GM19395 (cell line): Measurements from ENCODE around the gene EXOC4.
"Not testable (repeated sequence)": the region's sequence is repeated elsewhere in the genome, so short reads cannot be mapped to it uniquely, and the experiment has no call there.

Experiments used
- ATAC-seq: cut with Tn5 transposase; IDR thresholded peaks from one replicate; pipeline ENCODE4 v1.9.1; 2021; ENCODE audit warnings: mild to moderate bottlenecking, moderate library complexity; ENCODE audit not compliant: unreplicated experiment

EXOC4 gene

DNA sequence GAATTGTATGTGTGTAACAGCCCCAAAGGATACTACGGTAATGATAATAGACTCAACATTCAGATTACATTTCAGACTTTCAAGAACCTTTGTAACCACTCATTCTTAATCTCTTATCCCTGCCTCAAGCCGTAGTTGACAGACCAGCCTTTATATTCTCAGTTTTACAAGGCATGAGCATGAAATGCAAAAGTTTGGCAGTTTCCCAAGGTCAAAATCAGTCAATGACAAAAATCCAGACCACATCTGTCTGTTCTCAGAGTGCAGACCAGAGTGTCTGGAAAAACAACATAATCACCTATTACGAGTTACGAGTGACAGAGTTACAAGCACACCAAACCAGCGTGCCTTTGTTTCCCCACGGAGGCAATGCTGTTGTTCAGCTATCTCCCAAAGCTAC is 695.7 kb downstream of the EXOC4 start:
- no peak for ATAC-seq

GRCh38 chr7:133950855-133951254 is 698.0 kb downstream of the EXOC4 start:
- no peak for ATAC-seq

DNA sequence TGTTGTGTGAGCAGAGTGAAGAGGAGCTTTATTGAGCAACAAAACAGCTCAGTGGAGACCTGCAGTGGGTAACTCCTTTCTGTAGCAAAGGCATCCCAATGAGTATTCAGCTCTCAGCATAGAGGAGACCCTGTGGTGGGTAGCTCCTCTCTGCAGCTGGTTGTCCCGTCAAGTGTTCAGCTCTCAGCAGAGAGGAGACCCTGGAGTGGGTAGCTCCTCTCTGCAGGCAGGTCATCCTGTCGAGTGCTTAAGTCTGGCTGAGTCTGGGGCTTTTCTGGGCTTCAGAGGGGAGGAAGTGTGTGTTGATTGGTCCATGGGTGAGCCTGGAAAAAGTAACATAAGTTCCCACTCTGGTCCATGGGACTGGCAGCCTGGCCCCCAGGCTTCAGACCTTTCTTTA is 702.3 kb downstream of the EXOC4 start:
- ATAC-seq, result no peak

DNA sequence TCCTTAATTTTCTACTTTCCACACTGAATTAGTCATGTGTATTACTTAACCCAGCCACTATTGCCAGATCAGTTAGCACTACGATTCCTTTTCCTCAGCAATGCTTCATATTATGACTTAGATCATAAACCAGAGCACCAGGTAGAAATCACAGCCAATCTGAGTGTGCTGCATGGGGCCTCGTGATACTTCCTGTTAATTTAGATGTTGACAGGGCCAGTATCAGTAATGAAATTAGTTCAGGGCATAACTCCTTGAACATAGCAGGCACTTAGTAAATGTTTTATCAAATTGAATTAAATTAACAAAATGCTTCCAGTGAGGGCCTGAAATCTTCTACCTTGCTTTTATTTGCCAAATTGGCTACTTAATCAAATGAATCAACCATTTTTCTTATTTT is 705.0 kb downstream of the EXOC4 start:
- ATAC-seq, result no peak

DNA sequence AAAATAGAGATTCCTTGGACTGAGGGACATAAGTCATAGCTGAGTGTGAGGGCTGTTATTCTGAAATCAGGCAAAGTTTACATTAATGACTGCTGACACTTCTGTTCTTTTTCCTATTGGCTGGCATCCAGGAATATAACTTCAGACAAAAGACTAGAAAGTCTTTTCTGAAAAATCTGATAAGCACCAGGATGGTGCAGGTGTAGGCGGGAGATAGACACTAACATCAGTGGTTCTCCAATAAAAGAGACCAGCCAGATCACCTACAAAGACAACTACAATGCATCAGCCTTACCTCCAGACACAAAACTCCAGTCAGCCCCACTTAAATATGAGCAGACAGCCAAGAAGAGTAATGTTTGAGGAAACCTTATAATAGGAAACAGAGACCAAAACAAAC is 705.9 kb downstream of the EXOC4 start:
- ATAC-seq, result no peak

DNA sequence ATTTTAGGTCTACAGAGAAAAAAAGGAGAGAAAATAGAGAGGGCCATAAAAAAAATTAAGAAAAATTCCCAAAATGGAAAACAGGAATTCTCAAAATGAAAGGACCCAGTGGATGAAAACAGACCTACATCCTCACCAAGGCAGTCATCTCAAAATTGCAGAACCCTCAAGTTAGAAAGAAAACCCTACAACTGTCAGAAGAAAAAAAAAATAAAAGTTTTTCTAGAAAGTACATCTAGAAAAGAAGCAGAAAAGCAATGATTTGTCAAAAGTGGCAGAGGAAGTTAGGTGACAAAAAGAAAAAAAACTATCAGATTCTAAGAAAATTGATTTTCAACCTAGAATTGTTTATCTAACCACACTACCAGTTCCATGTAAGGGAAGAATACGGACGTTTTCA is 706.6 kb downstream of the EXOC4 start:
- no peak for ATAC-seq

GRCh38 chr7:133961724-133962123 is 708.8 kb downstream of the EXOC4 start:
- no peak for ATAC-seq

GRCh38 chr7:133962646-133963045 is 709.8 kb downstream of the EXOC4 start:
- ATAC-seq, result no peak

GRCh38 chr7:133963629-133964028 is 710.8 kb downstream of the EXOC4 start:
- no peak for ATAC-seq

DNA sequence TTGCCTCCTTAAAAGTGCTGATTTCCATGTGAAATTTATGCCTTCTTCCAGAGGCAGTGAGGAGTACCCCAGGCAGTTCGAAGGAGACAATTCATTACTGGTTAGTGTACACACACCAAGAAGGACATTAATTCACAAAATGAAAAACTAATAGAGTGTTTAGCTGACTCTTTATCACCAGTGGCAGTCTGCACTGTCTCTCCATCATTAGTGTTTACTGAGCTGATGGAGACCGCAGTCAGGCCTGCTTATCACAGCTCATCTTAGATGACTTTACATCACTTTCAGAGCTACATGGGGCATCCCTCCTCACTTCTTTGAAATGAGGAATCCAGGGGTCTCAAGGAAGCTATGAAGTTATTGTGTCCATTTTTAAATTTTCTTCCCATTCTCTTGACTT is 718.7 kb downstream of the EXOC4 start:
- ATAC-seq, result no peak

- ATAC-seq, result no peak
Measured at GRCh38 chr7:133973710-133974109, 720.8 kb downstream of the EXOC4 start.

GRCh38 chr7:133975130-133975529 is 722.3 kb downstream of the EXOC4 start:
- ATAC-seq, result no peak

DNA sequence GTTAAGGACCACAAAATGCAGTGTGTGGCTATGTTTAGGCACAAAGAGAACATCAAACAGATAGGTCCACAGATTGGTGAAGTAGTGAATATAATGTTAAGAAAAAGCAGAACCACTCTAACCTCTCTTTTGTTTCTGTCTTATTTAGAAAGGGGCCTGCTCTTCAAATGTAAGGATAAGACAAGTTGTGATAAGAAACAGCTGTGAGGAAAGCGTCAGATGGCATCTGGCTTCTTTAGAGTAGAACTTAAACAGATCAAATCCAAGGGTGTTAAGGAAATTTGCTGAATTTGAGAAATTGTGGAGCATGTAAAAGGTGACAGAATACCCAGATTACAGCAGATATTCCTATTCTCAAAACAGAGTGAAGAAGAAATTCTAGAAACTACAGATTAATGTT is 723.3 kb downstream of the EXOC4 start:
- ATAC-seq, result no peak

DNA sequence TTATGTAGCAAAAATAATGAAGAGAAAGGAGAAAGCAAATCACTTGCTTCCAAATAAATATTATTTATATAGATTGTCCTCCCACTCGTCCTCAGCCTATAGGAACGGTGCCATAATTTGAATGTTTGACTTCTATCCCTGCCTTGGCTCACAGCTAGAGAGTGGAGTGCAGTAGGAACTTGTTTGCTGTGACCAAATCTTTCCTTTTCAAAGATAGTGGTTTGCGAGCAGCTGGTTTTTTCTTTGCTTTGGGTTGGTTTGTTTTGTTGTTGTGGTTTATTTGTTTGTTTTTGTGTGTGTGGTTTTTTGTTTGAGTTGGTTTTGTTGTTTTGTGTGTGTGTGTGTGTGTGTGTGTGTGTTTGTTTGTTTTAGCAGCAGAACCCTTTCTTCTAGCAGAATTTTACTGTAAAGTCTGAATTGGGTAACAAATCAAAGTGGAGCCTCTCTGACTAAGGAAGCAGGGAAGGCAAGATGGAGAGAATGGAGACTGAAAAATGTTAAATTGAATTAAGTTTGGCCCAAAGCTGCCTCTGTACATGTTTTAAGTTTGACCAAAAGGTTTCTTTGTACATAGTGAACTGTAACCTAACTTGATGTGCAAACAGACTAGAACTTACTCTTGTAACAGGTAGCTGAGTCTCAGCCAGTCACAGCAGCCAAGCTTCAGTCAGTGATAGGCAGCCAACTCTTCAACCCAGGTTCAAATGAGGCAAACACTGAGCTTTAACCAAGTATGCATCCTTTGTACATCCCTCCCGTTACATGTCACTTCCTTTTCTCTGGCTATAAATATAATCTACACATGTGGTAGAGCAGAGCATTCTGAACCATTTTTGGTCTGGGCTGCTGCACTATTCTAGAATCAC is 724.8 kb downstream of the EXOC4 start:
- ATAC-seq, result no peak

GRCh38 chr7:133978502-133979295 is 725.8 kb downstream of the EXOC4 start:
- ATAC-seq, result no peak

DNA sequence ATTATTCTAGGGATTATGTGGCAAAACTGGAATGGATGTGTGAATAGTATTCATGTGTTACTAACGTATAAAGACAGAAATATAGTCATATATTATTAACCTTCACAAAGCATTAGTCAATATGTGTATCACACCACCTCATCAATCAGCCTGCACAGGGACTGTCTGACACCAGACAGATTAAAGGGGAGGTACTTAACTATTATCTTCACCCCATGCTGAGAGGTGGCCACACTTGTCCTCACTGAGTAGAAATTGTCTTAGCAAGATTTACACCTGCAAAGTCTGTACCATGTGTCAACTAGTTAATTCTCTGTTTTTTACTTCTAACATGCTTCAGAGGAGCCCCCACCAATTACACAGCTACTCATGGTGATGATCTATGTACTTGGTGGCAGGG is 727.9 kb downstream of the EXOC4 start:
- ATAC-seq, result no peak

DNA sequence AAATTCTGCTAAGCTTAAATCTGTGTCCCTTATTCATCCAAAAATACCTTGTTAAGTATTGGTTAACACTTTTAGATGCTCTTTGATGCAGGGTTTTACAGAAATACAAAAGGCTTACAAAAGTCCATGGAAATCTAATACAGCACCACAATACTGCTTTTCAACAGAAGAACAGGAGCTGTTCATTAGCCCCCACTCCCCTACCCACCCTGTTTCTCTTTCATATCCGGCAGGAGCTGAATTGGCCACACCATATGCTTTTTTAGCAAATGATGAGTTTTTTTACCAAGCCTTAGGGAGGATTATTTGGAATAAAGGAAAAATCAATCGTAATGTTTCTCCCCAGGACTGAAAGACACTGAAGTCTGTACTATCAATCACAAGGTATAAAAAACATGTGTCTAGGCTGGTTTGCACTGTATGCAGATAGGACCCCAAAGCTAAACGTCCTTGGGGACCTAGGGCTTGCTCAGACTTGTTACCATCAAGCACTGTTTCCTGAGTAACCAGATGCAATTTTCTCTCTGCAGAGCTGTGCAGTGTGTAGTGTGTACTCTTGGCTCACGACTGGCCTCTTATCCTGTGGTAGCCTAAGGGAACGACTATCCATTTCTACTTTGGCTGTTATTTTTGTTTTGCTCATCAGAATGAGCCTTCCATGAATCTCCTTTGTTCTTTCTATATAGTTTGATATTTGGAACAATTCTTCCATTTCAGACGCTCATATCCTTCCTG is 731.0 kb downstream of the EXOC4 start:
- no peak for ATAC-seq

- no peak for ATAC-seq
Measured at GRCh38 chr7:133985300-133985699, 732.4 kb downstream of the EXOC4 start.

DNA sequence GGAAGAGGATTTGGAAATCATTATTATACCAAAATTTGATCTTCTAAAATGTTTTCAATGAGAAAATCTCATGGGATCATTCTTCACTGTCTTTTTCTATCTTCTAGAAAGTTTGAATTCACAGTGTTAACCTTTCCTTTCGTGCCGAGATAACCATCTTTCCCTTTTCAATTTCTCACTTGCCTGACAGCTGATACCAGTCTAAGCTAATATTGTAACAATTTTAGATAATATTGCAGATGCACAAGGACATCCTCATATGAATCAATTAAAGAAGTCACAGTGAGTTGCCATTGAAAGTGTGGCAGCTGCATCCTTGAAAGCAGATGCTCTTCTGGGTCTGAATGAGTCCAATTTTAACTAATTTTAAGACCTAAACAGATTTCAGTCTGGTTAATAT is 734.7 kb downstream of the EXOC4 start:
- ATAC-seq, result no peak

DNA sequence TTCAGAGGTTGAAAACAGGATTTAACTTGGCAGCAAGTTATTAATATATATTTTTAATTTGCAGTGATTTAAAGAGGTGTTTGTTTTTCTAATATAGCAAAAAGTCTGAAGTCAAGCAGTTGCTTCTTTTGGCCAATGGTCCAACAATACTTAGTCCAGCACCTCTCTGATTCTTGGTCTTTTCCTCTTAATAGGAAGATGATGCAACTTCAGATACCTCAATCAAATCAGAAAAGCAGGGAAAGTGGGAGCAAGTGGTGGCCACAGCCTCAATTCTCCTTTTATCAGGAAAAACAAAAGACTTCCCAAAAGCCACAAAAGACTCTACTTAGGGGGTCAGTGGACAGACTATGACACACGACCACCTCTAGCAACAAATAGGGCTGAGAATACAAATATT is 740.7 kb downstream of the EXOC4 start:
- ATAC-seq, result no peak

- not testable (repeated sequence) for ATAC-seq
Measured at GRCh38 chr7:133994100-133994499, 741.2 kb downstream of the EXOC4 start.

DNA sequence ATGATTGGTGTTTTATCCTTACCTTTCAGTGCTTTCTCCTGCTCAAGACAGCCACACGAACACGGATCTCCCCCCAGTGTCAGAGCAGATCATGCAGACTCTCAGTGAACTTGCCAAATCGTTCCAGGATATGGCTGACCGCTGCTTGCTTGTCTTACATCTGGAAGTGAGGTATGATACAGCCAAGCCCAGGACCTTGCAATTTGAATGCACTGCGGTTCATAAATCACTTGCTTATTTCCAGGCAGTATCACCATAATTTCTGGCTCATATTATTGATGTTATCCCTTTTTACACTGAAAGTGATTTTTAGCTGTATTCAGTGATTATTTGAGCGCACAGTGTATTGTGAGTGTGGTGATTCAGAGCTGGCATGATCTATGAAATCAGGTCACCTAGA is 744.6 kb downstream of the EXOC4 start:
- no peak for ATAC-seq
